HL-60 (cell line): ENCODE data around the gene SPINK1.

Experiments used
- POLR2AphosphoS5 ChIP-seq: IDR thresholded peaks from 2 replicates; pipeline ENCODE4 v1.6.1; 2012; ENCODE audit warnings: low read depth
- TF ChIP-seq, protein P1 (sequence below): IDR thresholded peaks from one replicate; pipeline ENCODE4 v1.5.1; 2011; ENCODE audit warnings: low read length, control low read depth, inconsistent platforms; ENCODE audit not compliant: insufficient read depth
- TF ChIP-seq, protein P2 (sequence below): IDR thresholded peaks from 2 replicates; pipeline ENCODE4 v1.6.1; 2012; ENCODE audit warnings: low read depth; ENCODE audit not compliant: insufficient replicate concordance

DNA sequence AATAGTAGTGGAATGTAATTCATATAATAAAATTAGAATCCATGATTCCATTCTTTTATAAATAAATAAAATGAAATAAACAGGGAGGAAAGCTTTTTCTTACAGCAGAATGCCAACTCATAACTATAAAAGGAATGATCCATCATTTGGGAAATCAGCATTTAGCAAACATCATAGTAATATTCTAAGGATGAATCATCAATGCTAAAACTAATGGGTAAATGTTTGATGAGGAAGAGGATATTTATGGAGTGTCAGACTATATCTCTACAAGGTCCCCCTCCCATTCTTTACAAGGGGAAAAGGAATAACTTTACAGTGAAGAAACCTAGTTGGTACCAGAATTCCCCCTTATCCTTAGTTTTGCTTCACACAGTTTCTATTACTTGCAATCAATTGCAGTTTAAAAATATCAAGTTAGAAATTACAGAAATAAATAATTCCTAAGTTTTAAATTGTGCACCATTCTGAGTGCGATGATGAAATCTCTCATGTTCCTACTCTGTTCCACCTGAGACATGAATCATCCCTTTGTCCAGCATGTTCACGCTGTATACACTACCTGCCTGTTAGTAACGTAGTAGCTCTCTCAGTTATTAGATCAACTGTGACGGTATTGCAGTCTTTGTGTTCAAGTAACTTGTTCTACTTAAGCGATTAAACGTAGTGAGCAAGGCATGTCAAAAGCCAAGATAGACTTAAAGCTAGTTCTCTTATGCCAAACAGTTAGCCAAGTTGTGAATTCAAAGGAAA, 34.7 kb downstream of the SPINK1 start:
- TF ChIP-seq POLR2AphosphoS5, result no peak
- TF ChIP-seq, protein P1, sequence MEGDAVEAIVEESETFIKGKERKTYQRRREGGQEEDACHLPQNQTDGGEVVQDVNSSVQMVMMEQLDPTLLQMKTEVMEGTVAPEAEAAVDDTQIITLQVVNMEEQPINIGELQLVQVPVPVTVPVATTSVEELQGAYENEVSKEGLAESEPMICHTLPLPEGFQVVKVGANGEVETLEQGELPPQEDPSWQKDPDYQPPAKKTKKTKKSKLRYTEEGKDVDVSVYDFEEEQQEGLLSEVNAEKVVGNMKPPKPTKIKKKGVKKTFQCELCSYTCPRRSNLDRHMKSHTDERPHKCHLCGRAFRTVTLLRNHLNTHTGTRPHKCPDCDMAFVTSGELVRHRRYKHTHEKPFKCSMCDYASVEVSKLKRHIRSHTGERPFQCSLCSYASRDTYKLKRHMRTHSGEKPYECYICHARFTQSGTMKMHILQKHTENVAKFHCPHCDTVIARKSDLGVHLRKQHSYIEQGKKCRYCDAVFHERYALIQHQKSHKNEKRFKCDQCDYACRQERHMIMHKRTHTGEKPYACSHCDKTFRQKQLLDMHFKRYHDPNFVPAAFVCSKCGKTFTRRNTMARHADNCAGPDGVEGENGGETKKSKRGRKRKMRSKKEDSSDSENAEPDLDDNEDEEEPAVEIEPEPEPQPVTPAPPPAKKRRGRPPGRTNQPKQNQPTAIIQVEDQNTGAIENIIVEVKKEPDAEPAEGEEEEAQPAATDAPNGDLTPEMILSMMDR, result no peak
- TF ChIP-seq, protein P2, sequence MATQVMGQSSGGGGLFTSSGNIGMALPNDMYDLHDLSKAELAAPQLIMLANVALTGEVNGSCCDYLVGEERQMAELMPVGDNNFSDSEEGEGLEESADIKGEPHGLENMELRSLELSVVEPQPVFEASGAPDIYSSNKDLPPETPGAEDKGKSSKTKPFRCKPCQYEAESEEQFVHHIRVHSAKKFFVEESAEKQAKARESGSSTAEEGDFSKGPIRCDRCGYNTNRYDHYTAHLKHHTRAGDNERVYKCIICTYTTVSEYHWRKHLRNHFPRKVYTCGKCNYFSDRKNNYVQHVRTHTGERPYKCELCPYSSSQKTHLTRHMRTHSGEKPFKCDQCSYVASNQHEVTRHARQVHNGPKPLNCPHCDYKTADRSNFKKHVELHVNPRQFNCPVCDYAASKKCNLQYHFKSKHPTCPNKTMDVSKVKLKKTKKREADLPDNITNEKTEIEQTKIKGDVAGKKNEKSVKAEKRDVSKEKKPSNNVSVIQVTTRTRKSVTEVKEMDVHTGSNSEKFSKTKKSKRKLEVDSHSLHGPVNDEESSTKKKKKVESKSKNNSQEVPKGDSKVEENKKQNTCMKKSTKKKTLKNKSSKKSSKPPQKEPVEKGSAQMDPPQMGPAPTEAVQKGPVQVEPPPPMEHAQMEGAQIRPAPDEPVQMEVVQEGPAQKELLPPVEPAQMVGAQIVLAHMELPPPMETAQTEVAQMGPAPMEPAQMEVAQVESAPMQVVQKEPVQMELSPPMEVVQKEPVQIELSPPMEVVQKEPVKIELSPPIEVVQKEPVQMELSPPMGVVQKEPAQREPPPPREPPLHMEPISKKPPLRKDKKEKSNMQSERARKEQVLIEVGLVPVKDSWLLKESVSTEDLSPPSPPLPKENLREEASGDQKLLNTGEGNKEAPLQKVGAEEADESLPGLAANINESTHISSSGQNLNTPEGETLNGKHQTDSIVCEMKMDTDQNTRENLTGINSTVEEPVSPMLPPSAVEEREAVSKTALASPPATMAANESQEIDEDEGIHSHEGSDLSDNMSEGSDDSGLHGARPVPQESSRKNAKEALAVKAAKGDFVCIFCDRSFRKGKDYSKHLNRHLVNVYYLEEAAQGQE, result no peak
